Upper lobe of left lung (tissue), 4 donors: ENCODE data around the gene LRP6.
"Not testable (repeated sequence)": the region's sequence is repeated elsewhere in the genome, so short reads cannot be mapped to it uniquely, and the experiment has no call there.

Source experiments
- CTCF ChIP-seq, 6 experiments: fragments of 450-650 bp in 4 of 6; fragments of 200-600 bp in 2 of 6; sonication (generic) in 2 of 6; IDR thresholded peaks; one replicate each; pipeline ENCODE4 v1.5.1; 2016 to 2019; ENCODE audit warnings: antibody characterized with exemption in 6 of 6
- POLR2AphosphoS5 ChIP-seq, 2 donors: sonication (generic); formaldehyde crosslinking; IDR thresholded peaks; one replicate each; pipeline ENCODE4 v1.5.1; 2017; ENCODE audit warnings: antibody characterized with exemption in 2 of 2

GRCh38 chr12:12110923-12111555 lies 155.8 kb downstream of the LRP6 start:
- not testable (repeated sequence) for TF ChIP-seq CTCF, POLR2AphosphoS5 (IDR thresholded peaks at IDR 0.05)
